ENCODE measurements around the gene HOXB8. TPM values are rescaled to one million over a fixed set of nuclear protein-coding genes. Genes with fewer than 3 reads are reported as not detected.

Gene HOXB8
- total RNA-seq, 4 donors from 2014 or later = 1.4 TPM; not detected in 3

GRCh38 chr17:48592057-48592514, 23.0 kb downstream of the HOXB8 start:
- no peak for DNase-seq
- peaks cover 0 to 19% of the 10 kb centered on the region in 2 donors for H3K4me1 ChIP-seq
- no peak for TF ChIP-seq CTCF (IDR thresholded peaks at IDR 0.05)
- TF ChIP-seq POLR2A (IDR thresholded peaks at IDR 0.05) = no peak
- intact Hi-C loops (cut with DNase I) = loop anchor here (10.0 kb wide), 1 partner anchor 403 kb away; the partner anchor contains the start of gene IGF2BP1
- H3K4me3 ChIP-seq (replicated peaks in 1 of 3) = no peak overlapping the region
- H3K9me3 ChIP-seq = no peaks in the 10 kb centered on the region
- 17 to 44% methylated on average over 27 to 30 of the region's 33 CpGs for WGBS, 2 donors
- no peak overlapping the region for H3K27ac ChIP-seq
- no peaks in the 10 kb centered on the region for H3K36me3 ChIP-seq
- H3K27me3 ChIP-seq = peaks cover 55% of the 10 kb centered on the region

DNA sequence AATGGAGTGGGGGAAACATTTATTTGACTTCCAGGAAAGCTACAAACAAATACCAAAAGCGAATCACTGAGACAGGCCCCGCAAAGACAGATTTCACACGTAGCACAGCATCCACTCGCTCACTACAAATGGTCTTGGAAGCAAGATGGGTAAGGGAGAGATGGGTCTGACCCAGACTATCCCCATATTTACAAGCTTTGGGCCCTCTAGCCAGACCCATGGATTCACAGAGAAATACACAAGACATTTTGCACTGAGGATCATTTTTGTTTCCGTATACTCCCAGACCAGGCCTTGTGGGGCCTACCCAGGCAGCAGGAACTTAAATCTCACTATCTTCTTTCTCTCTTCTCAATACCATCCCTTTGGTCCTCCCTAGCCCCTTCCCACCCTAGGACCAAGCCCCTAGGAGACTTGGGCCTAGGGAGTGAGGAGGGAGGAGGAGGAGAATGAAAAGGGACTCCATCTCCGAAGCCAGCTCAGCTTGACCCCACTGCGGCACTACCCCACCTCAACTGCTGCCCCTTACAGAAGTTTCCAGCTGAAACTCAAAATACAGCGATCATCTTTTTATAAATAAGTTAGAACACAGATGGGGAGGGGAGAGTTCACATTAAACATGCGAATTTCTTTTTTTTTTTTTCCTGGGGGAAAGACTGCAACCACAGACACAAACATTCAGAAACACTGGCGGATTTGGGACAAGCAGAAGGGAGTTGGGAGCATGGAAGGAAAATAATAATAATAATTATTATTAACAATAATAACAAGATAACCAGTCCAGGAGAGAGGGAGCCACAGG, 23.6 kb downstream of the HOXB8 start:
- WGBS, 2 donors = 86 to 87% methylated on average over 10 of the region's 10 CpGs
- Histone ChIP-seq H3K4me3 (replicated peaks in 1 of 3) (no peak overlapping the region), H3K27ac (no peak overlapping the region), H3K27me3 (peaks cover 55% of the 10 kb centered on the region), H3K36me3 (no peaks in the 10 kb centered on the region), H3K4me1 (peaks cover 0 to 19% of the 10 kb centered on the region in 2 donors), H3K9me3 (no peaks in the 10 kb centered on the region)
- TF ChIP-seq CTCF (IDR thresholded peaks at IDR 0.05) (no peak), POLR2A (IDR thresholded peaks at IDR 0.05) (no peak)
- intact Hi-C loops (cut with DNase I) = loop anchor here (10.0 kb wide), 1 partner anchor 403 kb away; the partner anchor contains the start of gene IGF2BP1
- DNase-seq = no peak

GRCh38 chr17:48590607-48591161, 24.4 kb downstream of the HOXB8 start:
- H3K4me3 ChIP-seq (replicated peaks in 1 of 3) = no peak overlapping the region
- TF ChIP-seq POLR2A (IDR thresholded peaks at IDR 0.05) (no peak), CTCF (IDR thresholded peaks at IDR 0.05) (no peak)
- no peaks in the 10 kb centered on the region for H3K36me3 ChIP-seq
- H3K27ac ChIP-seq = no peak overlapping the region
- H3K27me3 ChIP-seq = peaks cover 55% of the 10 kb centered on the region
- no peaks in the 10 kb centered on the region for H3K9me3 ChIP-seq
- no peak for DNase-seq
- H3K4me1 ChIP-seq = peaks cover 0 to 20% of the 10 kb centered on the region in 2 donors
- intact Hi-C loops (cut with DNase I) = loop anchor here (10.0 kb wide), 1 partner anchor 404 kb away; the partner anchor contains the start of gene IGF2BP1

GRCh38 chr17:48589831-48590606, 25.1 kb downstream of the HOXB8 start, which contains the start of gene HOXB3:
TSS of gene HOXB3 (minus strand) at chr17:48590241. CDS start at chr17:48552474, 37,767 bp downstream.
- intact Hi-C loops (cut with DNase I) = loop anchor here (10.0 kb wide), 1 partner anchor 405 kb away; the partner anchor contains the start of gene IGF2BP1
- no peak for DNase-seq
- no peak for TF ChIP-seq POLR2A (IDR thresholded peaks at IDR 0.05)
- no peak for TF ChIP-seq CTCF (IDR thresholded peaks at IDR 0.05)
- peaks cover 55% of the 10 kb centered on the region for H3K27me3 ChIP-seq
- peaks cover 0 to 26% of the 10 kb centered on the region in 2 donors for H3K4me1 ChIP-seq
- H3K36me3 ChIP-seq = no peaks in the 10 kb centered on the region
- no peak within 1 kb of the TSS for H3K4me3 ChIP-seq (replicated peaks in 1 of 3)
- H3K27ac ChIP-seq = no peak within 1 kb of the TSS
- no peaks in the 10 kb centered on the region for H3K9me3 ChIP-seq
- 51 to 69% methylated on average over 23 of the region's 23 CpGs for WGBS, 2 donors
